GM12892 (cell line): ENCODE results near the gene TSPAN9.

ENCODE experiments used
- POLR2A ChIP-seq: IDR thresholded peaks from 2 replicates; pipeline ENCODE4 v1.6.1; 2011; ENCODE audit warnings: low read depth, low read length, control low read depth
- POLR2AphosphoS5 ChIP-seq: IDR thresholded peaks from 2 replicates; pipeline ENCODE4 v1.6.1; 2011; ENCODE audit warnings: low read depth, low read length, control low read depth
- TAF1 ChIP-seq: IDR thresholded peaks from 2 replicates; pipeline ENCODE4 v1.6.1; 2011; ENCODE audit warnings: low read depth, mild to moderate bottlenecking, control low read depth, low read length, borderline replicate concordance

DNA sequence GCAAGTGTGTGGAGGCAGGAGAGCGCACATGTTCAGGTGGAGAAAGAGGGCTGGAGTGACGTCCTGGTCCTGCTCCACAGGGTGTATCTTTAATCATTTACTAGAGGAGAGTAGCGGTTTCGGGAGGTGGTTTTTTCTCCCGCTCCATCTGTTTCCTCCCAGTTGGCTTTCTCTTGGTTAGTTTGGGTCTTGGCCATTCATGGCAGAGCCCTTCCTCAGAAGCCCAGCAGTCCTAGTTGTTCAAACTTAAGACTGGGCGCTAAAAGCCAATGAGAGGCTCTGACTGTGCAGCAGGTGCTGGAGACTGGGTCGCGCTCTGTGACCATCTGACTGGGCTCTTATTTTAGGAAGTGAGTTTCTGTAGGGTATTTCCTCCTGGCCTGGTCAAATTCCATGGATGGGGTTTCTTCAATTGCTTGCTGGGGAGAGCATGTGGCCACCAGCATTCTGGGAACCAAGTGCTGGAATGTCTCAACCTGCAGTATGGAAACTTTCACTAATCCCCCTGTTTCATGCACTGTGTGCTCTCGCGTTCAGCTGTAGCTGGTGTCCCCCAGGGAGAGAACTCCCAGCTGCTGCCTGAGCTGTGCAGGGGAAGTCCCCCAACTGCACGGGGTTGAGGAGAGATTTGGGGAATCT lies 27.4 kb upstream of the TSPAN9 start:
- TF ChIP-seq POLR2A (no peak), TAF1 (no peak), POLR2AphosphoS5 (no peak)
